Activated naive CD4-positive, alpha-beta T cell treated with anti-CD3 and anti-CD28 coated beads, Interleukin-2, amount 50 U/mL, for 72 hours (primary cell): ENCODE results near the gene ADAMTS1. TPM values are rescaled to one million over a fixed set of nuclear protein-coding genes. Genes with fewer than 3 reads are reported as not detected.
"Not testable (repeated sequence)": the region's sequence is repeated elsewhere in the genome, so short reads cannot be mapped to it uniquely, and the experiment has no call there.

ENCODE experiments used
- ATAC-seq, 2 donors: fragments of 150-1000 bp; cut with Tn5 transposase; 2 replicates each; pipeline ENCODE4 v1.10.0; 2021; ENCODE audit warnings: mild to moderate bottlenecking in 2 of 2, moderate library complexity in 2 of 2
- DNase-seq, 2 donors: peaks; one replicate each; pipeline ENCODE4 v3.0.0; 2021 to 2022; ENCODE audit warnings: low spot score in 2 of 2
- H3K27ac Mint-ChIP-seq, 2 donors: one replicate each; pipeline ENCODE4 v1.8.0; 2022; ENCODE audit warnings: mild to moderate bottlenecking in 2 of 2, mixed read lengths in 2 of 2
- H3K36me3 Mint-ChIP-seq, 2 donors: one replicate each; pipeline ENCODE4 v1.8.0; 2022; ENCODE audit warnings: mixed read lengths in 2 of 2
- H3K9me3 Mint-ChIP-seq, 2 donors: one replicate each; pipeline ENCODE4 v1.8.0; 2022; ENCODE audit warnings: mixed read lengths in 2 of 2
- total RNA-seq, 2 donors: library from RNA; stranded (reverse); gene quantifications; one replicate each; pipeline ENCODE4 v1.2.3, GENCODE V29; 2022

ADAMTS1 gene
- total RNA-seq: under 1 TPM; 0.09 to 0.31 TPM

DNA sequence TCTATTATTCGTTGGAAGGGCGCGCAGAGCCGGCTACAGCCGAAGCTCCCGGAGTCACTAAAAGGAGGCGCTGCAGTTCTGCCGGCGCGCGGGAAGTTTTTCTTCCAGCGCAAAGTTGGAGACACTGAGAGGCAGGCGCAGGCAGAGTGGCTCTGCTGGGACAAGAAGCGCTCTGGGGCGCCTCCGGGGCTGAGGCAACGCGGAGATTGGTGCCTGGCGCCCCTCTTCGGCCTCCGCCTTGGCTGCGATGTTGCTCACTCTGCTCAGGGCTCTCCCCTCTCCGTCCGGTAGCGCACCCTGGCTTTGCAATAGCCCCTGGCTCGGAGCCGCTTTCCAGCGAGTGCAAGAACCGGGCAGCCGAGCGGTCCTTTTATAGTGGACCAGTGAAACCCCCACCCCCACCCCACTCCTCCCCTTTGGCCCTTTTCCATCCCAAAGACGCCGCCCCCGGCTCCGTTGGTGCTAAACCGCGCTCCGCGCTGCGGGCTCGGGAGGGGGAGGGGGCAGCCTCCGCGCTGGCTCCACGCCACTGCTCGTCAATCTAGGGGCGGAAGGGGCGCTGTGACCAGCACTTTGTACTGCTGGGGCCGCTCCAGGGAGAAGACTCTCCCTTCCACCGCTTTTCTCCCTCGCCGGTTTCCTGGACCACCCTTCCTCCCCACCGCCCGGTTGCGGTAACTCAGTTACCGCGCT is at the start of gene ADAMTS1:
Gene ADAMTS1, minus strand, starts transcription at position 344 of the 693 bp plus-strand sequence. CDS start 455 bp downstream, outside the sequence.
- Mint-ChIP-seq H3K36me3 (peaks cover 5 to 33% of the 10 kb centered on the region in 2 donors), H3K9me3 (peaks cover 0 to 5% of the 10 kb centered on the region in 2 donors), H3K27ac (no peak within 1 kb of the TSS)
- ATAC-seq: peak; percentile 44 to 50
- DNase-seq: peak in 1 of 2 donors; percentile 8

DNA sequence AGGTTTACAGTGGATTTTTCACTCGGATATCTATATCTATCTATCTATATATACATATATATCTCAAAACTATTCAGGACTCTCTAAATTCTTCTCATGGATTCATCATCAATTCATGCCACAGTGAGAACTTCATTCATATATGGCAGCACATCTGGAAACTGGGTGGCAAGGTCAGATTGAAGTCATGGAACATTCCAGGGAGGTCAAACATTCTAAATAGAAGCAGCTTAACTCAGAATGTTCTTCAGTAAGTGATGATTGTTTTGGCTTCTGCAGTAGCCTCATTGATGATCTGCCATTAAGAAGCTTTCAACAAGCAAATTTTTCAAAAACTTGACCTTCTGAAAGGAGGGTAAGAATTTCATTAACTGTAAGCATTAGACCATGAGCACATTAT is 46.9 kb upstream of the ADAMTS1 start:
- DNase-seq (no peak), ATAC-seq (no peak)
- Mint-ChIP-seq H3K36me3 (no peaks in the 10 kb centered on the region), H3K9me3 (peaks cover 0 to 1% of the 10 kb centered on the region in 2 donors), H3K27ac (no peak overlapping the region)

DNA sequence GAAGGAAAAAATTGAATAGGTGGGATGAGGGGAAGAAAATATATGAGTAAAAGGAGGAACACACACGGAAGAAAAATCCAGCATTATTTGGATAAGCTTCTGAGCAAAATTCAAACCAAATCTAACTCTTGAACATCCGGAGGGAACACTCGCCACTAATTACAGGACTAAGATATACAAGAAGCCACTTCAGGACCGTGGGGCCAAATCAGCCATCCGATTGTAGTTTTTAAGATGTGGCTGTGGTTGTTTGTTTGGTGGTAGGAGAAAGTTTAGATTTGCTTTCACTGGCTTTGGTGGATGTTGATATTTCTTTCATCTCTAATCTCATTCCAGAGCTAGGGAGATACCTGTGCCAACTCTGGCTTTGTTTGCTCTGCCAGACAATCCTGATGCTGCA is 43.7 kb upstream of the ADAMTS1 start:
- H3K27ac Mint-ChIP-seq: no peak overlapping the region
- DNase-seq: no peak
- peaks cover 0 to 10% of the 10 kb centered on the region in 2 donors for H3K9me3 Mint-ChIP-seq
- ATAC-seq: no peak
- H3K36me3 Mint-ChIP-seq: no peaks in the 10 kb centered on the region

DNA sequence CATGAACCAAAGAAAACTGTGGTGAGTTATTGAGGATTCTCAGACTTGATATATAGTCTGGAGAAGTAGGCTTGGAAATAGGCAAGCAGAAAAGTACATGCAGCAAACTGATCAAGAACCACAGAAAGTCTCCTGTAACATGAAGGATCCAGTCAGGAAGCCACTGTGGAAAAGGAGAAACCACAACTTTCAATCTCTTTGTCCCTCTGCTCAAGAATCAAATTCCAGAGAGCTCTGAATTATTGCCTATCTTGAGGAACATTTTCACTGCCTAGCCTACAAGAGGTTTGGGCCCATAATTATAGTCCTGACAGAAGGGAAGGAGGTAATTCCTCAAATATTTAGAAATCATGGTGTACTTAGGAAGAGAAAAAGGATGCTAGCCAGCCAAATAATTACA is 43.0 kb upstream of the ADAMTS1 start:
- H3K9me3 Mint-ChIP-seq: peaks cover 0 to 10% of the 10 kb centered on the region in 2 donors
- no peak overlapping the region for H3K27ac Mint-ChIP-seq
- DNase-seq: no peak
- H3K36me3 Mint-ChIP-seq: no peaks in the 10 kb centered on the region
- no peak for ATAC-seq

DNA sequence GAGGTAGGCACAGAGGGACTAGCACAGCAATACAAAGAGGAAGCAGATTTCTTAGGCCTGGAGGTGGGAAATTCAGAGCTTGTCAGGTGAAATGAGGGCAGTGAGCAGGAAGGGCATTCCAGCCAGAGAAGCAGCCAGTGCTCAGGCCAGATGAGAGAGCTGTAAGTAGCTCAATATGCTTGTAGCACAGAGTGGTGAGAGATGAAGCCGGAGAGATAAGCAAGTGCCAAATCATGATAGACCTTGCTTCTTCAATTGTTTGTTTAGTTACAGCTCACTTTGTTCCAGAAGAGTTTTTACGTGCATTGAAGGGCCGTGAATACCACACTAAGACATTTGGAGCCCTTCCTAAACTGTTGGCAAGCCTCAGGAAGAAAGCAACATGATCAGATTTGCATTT is 42.0 kb upstream of the ADAMTS1 start:
- DNase-seq (no peak), ATAC-seq (no peak)
- H3K9me3 Mint-ChIP-seq: peaks cover 0 to 10% of the 10 kb centered on the region in 2 donors
- no peak overlapping the region for H3K27ac Mint-ChIP-seq
- H3K36me3 Mint-ChIP-seq: no peaks in the 10 kb centered on the region

DNA sequence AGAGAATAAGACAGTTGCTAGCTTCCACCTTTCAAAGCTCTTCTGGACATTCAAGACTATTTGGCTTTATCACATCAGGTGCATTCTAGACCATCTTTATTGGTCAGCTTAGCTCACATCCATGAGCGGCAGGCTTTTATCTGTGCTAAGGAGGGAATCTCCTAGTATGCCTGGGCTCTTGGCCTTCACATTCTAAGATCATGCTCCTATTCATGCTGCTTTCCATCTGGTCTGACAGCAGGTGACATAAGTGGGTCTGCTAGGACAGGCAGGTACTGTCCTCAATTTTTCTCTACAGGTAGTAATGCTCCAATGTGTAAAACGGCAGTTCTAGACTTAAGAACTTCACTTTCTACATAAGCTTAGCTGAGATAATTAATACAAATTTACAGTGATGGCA is 39.2 kb upstream of the ADAMTS1 start:
- no peaks in the 10 kb centered on the region for H3K36me3 Mint-ChIP-seq

DNA sequence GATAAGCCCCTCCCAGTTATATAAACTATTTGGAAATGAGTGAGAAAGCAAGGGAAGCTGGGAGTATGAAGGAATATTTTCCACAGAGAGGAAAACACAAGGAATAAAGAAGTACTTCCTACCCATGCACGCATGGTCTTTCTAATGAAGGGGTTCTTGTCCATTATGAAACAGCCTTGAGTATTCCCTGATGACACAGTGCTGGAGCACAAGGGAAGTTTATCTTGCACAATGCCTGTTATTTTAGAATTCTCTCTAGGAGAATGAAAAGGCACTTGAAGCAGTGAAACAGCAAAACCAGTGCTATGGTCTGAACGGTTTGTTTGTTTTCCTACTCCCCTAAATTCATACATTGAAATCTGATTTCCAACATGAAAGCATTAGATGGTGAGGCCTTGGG is 38.6 kb upstream of the ADAMTS1 start:
- DNase-seq (no peak), ATAC-seq (no peak)
- H3K36me3 Mint-ChIP-seq: no peaks in the 10 kb centered on the region
- no peak overlapping the region for H3K27ac Mint-ChIP-seq
- H3K9me3 Mint-ChIP-seq: peaks cover 0 to 10% of the 10 kb centered on the region in 2 donors

More for the DNA sequence above, 39.2 kb upstream of the ADAMTS1 start:
- no peak overlapping the region for H3K27ac Mint-ChIP-seq
- ATAC-seq (no peak), DNase-seq (no peak)
- peaks cover 0 to 10% of the 10 kb centered on the region in 2 donors for H3K9me3 Mint-ChIP-seq

DNA sequence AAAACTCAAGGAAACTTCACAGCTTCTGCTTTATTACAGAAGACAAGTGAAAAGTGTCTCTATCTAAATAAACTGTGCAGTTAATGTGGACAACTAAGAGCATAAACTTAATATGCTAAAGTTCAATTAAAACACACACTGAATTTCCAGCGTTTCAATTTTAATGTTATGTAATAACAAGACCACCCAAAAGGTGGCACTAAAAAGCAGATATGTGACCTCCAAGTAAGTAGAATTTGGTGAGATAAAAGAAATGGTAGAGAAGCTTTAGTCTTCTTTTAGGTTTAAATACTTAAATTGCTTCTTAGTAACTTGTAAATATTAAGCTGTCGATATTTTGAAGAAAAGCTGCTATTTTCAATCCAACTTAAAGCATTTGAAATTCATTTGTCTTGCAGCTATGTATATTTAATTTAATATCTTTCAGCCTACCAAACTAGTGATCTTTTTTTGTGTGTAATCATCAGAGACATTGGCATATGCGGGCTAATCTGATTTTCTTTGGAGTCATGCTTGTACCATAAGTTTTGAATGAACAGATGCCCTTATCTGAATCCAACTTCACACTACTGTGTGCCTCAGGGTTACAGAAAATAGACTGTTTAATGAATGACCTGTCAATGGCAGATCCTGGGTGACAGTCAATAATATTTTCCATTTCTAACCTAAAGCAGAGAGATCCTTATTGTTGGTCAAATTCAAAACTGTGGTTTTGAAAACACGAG is 36.5 kb upstream of the ADAMTS1 start:
- Mint-ChIP-seq H3K36me3 (no peaks in the 10 kb centered on the region), H3K9me3 (peaks cover 0 to 6% of the 10 kb centered on the region in 2 donors), H3K27ac (peak overlapping the region in 1 of 2 donors; percentile 37)
- no peak for ATAC-seq
- no peak for DNase-seq

DNA sequence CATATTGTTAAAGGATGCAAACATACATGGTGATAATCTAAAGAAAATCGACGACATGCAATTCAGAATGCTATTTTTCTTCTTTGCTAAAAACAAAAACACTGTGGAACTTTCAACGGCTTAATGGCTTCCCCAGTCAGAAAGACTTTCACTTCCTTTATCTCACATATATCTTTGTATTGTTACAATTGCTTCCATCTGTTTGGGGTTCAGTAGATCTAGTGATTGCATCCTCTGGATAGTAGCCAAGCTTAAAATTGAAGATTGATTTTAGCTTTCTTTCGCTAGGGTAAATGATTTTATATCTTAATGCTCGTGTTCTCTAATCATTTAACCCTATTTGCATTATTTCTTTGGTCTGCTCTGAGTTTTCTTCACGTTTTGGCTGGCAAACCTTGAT is 31.8 kb upstream of the ADAMTS1 start:
- H3K27ac Mint-ChIP-seq: no peak overlapping the region
- DNase-seq (no peak), ATAC-seq (no peak)
- H3K36me3 Mint-ChIP-seq: no peaks in the 10 kb centered on the region
- no peaks in the 10 kb centered on the region for H3K9me3 Mint-ChIP-seq

DNA sequence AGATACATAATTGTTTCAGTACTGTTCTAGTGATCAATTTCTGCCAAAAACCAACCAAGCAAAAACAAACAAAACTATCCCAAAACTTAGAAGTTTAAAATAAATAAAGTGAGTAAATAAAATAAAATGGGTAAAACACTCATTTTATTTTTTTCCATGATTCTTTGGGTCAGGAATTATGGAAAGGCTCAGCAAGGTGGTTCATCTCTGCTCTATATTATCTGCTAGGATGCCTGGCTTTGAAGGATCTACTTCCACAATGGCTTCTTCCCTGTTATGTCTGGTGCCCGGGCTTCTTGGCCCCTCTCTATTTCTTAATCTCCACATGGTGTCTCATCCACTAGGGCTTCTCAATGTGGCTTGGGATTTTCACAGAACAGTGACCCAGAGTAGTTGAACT is 29.1 kb upstream of the ADAMTS1 start:
- ATAC-seq (no peak), DNase-seq (no peak)
- no peaks in the 10 kb centered on the region for H3K9me3 Mint-ChIP-seq
- H3K36me3 Mint-ChIP-seq: no peaks in the 10 kb centered on the region
- no peak overlapping the region for H3K27ac Mint-ChIP-seq

DNA sequence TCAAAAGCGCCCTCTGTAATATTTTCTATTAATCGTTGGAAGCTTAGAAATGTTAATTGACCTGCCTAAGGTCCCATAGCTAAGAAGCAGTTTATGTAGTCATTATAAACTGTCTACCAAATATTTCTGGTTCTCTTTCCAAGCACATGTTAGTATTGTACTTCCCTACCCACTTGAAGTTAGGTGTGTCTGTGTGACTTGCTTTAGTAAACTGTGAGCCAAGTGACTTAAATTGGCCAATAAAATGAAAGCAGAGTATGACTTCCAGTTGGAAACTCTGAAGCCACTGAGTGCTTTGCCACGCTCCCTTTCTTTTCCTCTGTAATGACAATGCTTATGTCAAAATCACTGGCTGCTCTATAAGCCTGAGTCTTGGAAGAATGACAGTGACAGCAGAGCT is 20.6 kb upstream of the ADAMTS1 start:
- DNase-seq (no peak), ATAC-seq (no peak)
- Mint-ChIP-seq H3K36me3 (no peaks in the 10 kb centered on the region), H3K9me3 (no peaks in the 10 kb centered on the region), H3K27ac (no peak overlapping the region)

DNA sequence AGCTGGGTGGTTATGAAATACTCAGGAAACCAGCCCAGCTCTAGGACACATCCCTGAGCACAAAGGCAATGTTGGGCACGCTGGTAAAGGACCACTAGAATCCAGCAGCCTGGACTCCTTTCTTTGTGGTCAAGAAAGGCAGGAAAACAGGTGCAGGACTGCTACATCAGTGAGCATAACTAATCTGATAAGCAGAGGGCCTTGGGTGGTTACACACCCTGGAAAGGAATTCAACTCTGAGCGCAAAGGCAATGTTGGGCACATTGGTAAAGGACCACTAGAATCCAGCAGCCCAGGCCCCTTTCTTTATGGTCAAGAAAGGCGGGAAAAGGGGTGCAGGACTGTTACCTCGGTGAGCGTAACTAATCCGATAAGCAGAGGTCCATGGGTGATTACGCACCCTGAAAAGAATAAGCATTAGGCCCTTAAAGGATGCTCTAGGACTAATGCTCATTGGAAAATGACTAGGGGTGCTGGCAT is 11.7 kb upstream of the ADAMTS1 start:
- not testable (repeated sequence) for H3K9me3 Mint-ChIP-seq, DNase-seq, H3K36me3 Mint-ChIP-seq, ATAC-seq, H3K27ac Mint-ChIP-seq

DNA sequence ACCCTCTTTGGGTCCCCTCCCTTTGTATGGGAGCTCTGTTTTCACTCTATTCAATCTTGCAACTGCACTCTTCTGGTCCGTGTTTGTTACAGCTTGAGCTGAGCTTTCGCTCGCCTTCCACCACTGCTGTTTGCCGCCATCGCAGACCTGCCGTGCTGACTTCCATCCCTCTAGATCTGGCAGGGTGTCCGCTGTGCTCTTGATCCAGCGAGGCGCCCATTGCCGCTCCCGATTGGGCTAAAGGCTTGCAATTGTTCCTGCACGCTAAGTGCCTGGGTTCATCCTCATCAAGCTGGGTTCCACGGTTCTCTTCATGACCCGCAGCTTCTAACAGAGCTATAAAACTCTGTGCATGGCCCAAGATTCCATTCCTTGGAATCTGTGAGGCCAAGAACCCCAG is 9.5 kb upstream of the ADAMTS1 start:
- H3K27ac Mint-ChIP-seq, H3K36me3 Mint-ChIP-seq, ATAC-seq, DNase-seq, H3K9me3 Mint-ChIP-seq: not testable (repeated sequence)

DNA sequence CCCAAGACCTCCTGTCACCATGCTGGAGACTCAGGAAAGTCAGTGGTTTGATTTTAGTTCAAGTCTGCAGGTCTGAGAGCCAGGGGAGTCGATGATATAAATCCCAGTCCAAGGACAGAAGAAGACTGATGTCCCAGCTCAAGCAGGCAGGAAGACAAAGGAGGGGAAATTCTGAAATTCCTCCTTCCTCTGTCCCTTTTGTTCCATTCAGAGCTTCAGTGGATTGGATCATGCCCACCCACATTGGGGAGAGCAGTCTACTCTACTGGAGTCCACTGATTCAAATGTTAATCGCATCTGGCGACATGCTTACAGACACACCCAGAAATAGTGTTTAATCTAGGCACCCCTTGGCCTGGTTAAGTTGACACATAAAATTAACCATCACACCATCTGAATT is 7.2 kb upstream of the ADAMTS1 start:
- Mint-ChIP-seq H3K36me3 (peaks cover 0 to under 1% of the 10 kb centered on the region in 2 donors), H3K27ac (no peak overlapping the region), H3K9me3 (no peaks in the 10 kb centered on the region)
- no peak for ATAC-seq
- DNase-seq: no peak

DNA sequence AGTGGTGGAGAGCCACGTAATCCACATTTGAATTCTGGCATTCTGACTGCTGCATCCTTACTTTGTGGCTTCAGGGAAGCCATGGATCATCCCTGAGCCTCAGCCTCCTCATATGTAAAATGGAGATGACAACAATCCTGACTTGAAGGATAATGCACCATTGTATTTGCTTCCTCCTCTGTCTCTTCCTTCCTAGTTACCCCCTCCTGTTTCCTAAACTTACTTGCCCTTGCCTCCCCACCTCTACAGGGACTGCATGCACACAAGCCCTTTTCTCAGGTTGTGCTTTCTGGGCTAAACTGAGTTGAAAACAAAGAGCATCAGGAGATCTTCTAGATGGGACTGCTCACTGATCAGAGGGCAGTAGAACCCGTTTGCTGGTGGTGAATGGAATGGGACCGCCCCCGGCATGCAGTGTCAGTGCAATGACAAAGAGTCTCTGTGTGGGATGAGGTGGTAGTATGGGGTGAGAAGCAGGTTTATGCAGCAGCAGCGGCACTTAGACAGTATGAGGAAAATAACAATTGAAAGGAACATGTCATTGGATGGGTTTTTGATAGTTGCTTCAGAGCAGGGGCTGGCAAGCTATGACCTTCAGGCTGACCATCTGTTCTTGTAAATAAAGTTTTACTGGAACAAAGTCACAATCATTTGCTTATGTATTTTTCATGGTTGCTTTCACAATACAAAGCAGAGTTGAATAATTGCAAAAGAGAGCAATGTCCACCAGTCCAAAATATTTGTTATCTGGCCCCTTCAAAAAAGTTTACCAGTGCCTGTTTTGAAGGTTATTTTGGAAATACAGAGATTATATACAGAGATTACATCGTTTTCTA is 6.1 kb upstream of the ADAMTS1 start:
- ATAC-seq: no peak
- no peaks in the 10 kb centered on the region for H3K9me3 Mint-ChIP-seq
- no peak overlapping the region for H3K27ac Mint-ChIP-seq
- H3K36me3 Mint-ChIP-seq: peaks cover 0 to 10% of the 10 kb centered on the region in 2 donors
- no peak for DNase-seq

DNA sequence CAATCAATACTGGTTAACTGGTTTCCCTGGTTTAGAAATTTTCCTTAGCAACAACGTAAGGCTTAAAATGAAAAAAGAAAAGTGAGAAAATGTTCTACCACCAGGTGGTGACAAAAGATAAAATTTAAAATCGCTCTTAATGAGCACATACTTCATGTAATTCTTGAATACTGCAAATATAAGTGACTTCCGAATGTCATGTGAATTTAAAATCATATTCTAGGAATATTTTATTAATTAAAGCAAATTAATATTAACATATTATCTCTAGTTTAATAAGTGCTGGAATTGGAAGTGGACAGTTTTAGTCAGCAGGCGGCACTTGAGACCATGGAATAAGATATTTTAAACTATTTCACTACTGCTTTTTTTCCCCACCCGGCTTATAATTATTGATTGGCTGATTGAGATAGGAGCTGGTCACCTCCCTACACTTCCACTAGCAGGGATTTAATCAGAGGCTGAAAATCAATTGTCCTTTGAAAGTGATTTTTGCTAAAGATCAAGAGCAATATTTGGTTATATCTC is 5.0 kb upstream of the ADAMTS1 start:
- DNase-seq (no peak), ATAC-seq (no peak)
- no peaks in the 10 kb centered on the region for H3K9me3 Mint-ChIP-seq
- no peak overlapping the region for H3K27ac Mint-ChIP-seq
- peaks cover 0 to 17% of the 10 kb centered on the region in 2 donors for H3K36me3 Mint-ChIP-seq
